Activated naive CD4-positive, alpha-beta T cell treated with anti-CD3 and anti-CD28 coated beads for 36 hours (primary cell): ENCODE data around the gene ZNF626. TPM values are rescaled to one million over a fixed set of nuclear protein-coding genes. Genes with fewer than 3 reads are reported as not detected.
"Not testable (repeated sequence)": the region's sequence is repeated elsewhere in the genome, so short reads cannot be mapped to it uniquely, and the experiment has no call there.

Experiments
- CTCF ChIA-PET: fragments of 350-600 bp; sonication (Branson Sonifier 250); formaldehyde crosslinking; loops from one replicate; lab custom pipeline; 2021; ENCODE audit warnings: antibody characterized with exemption; lab: Charles Lee
- DNase-seq: peaks from one replicate; pipeline ENCODE4 v3.0.0-alpha.2; 2020
- H3K27ac Mint-ChIP-seq: one replicate; pipeline ENCODE4 v1.8.0; 2021; ENCODE audit warnings: mild to moderate bottlenecking, mixed read lengths
- H3K27me3 Mint-ChIP-seq: one replicate; pipeline ENCODE4 v1.8.0; 2021; ENCODE audit warnings: low read depth, mixed read lengths
- H3K36me3 Mint-ChIP-seq: one replicate; pipeline ENCODE4 v1.8.0; 2021; ENCODE audit warnings: low read depth, mixed read lengths
- H3K4me1 Mint-ChIP-seq: one replicate; pipeline ENCODE4 v1.8.0; 2021; ENCODE audit warnings: low read depth, mixed read lengths
- H3K4me3 Mint-ChIP-seq: one replicate; pipeline ENCODE4 v1.8.0; 2021; ENCODE audit warnings: mild to moderate bottlenecking, moderate library complexity, mixed read lengths
- H3K9me3 Mint-ChIP-seq: one replicate; pipeline ENCODE4 v1.8.0; 2021; ENCODE audit warnings: mixed read lengths
- intact Hi-C: fragments of 100-400 bp; cut with micrococcal nuclease; formaldehyde crosslinking; loops from one replicate; pipeline ENCODE4 v1.15.1; 2023
- total RNA-seq, 2 experiments: library from RNA; stranded (reverse); gene quantifications; one replicate each; pipeline ENCODE4 v1.2.3, GENCODE V29; 2021

The ZNF626 gene
- 1 to 10 TPM; 8.2 to 9.8 TPM for total RNA-seq

DNA sequence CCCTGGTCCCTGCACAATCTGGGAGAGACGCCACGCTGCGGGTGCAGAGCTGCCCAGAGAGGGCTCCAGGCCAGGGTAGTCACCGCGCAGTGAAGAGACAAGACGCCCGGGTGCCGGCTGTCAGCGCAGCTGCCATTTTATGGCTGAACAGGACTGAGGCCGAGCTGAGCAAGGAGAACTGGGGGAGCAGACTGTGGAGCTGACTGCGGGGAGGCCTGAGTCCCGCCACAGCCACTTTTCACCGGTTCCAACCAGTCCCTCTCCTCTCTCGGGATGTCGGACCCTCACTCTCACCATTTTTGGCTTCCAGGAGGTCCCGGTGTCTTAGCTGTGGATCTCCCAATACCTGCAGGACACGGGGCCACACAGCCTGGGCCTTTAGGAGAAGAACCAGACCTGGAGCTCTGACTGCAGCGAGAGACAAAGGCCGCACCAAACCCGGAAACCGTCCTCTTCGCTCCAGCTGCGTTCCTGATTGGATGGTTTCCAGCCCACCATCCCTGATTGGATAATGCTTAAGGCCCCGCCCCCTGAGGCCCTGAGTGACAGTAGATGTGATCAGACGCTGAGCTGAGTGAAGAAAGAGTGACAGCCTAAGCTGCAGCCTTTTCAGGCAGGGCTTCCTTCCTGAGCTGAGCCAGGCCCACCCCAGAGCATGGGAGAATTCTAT is at the start of gene ZNF626:
Gene ZNF626, minus strand, starts transcription at position 422 of the 670 bp plus-strand sequence. Its CDS starts 125 bp downstream, at position 297.
- H3K4me1 Mint-ChIP-seq, result peaks cover 20% of the 10 kb centered on the region
- peaks cover 63% of the 10 kb centered on the region for H3K36me3 Mint-ChIP-seq
- peaks cover 32% of the 10 kb centered on the region for H3K9me3 Mint-ChIP-seq
- H3K27me3 Mint-ChIP-seq, result no peaks in the 10 kb centered on the region
- CTCF ChIA-PET, result interaction anchor here (1.4 kb wide), 1 partner anchor 96 kb away, joined by 3 read pairs; the partner anchor contains the start of gene ZNF737
- intact Hi-C loops, result loop anchor here (1.0 to 5.0 kb wide), 7 partner anchors 96 to 1176 kb away; partner anchors contain the start of genes ZNF100, ZNF43, ZNF430 and ZNF66
- peak within 1 kb of the TSS; percentile 91 for H3K27ac Mint-ChIP-seq
- peak; percentile 97 for DNase-seq
- peak within 1 kb of the TSS; percentile 93 for H3K4me3 Mint-ChIP-seq

- Mint-ChIP-seq H3K9me3 (no peaks in the 10 kb centered on the region), H3K4me3 (no peak overlapping the region), H3K36me3 (peaks cover 6% of the 10 kb centered on the region), H3K27ac (no peak overlapping the region), H3K27me3 (no peaks in the 10 kb centered on the region), H3K4me1 (peaks cover 3% of the 10 kb centered on the region)
- CTCF ChIA-PET, result interaction anchor here (0.5 kb wide), 1 partner anchor 13 kb away, joined by 3 read pairs; no protein-coding TSS in a partner anchor
- DNase-seq, result no peak
- intact Hi-C loops, result no loop called here
These were observed 7.9 kb upstream of the ZNF626 start for GRCh38 chr19:20669263-20669662.

DNA sequence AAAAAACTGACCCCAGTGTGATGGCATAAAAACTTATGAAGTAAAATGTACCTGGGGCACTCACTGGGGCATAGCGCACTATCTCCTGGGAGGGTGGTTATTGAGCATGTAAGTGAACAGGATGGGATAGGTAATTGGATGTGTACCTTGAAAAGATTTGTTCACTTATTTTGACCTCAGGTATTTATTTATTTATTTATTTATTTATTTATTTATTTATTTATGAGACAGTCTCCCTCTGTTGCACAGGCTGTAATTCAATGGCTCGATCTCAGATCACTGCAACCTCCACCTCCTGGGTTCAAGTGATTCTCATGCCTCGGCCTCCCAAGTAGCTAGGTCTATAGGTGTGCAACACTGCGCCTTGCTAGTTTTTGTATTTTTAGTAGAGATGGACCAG is 5.9 kb upstream of the ZNF626 start:
- CTCF ChIA-PET, result interaction anchor here (0.7 kb wide), 1 partner anchor 110 kb away, joined by 6 read pairs; no protein-coding TSS in a partner anchor
- H3K4me1 Mint-ChIP-seq, result peaks cover 10% of the 10 kb centered on the region
- intact Hi-C loops, result no loop called here
- DNase-seq, result no peak
- no peak overlapping the region for H3K27ac Mint-ChIP-seq
- H3K27me3 Mint-ChIP-seq, result no peaks in the 10 kb centered on the region
- H3K4me3 Mint-ChIP-seq, result no peak overlapping the region
- peaks cover 13% of the 10 kb centered on the region for H3K36me3 Mint-ChIP-seq
- H3K9me3 Mint-ChIP-seq, result peaks cover 11% of the 10 kb centered on the region

DNA sequence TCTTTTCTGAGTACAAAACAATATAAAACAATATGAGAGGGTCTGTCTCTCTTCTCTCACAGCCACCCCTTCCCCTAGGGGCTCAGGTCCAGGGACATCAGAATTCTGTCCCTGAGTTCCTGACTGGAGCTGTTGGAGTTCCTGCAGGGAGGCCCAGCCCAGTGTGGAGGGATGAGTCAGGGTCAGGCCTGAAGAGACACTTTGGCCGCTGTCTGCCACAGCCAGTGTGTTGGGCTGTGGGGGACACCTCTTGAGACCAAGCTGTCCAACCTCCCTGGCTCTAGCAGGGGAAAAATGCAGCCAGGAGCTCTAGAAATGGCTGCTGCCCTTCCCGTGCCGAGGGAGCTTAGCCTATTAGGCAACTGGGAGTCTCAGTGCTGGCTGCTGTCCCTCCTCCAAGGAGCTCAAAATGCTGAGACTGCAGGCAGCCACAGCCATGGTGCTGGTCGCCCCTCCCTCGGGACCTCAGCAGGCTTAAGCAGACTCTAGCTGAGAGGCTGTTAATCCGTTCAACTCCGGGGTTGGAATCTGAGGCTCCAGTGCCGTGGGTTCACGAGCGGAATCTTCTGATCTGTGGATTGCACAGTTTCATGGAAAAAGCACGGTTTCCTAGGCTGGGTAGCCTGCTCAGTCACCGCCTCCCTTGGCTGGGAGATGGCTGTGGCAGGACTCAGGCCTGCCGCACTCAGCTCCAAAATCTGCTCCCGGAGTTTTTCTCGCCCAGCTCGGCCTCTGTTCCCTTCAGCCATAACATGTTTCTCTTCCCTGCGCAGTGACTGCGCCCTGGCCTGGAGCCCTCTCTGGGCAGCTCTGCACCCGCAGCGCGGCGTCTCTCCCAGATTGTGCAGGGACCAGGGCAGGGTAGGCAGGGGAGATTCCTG is 3.8 kb upstream of the ZNF626 start:
- intact Hi-C loops, result loop anchor here (5.0 kb wide), 3 partner anchors 357 to 1172 kb away; partner anchors contain the start of genes ZNF100, ZNF43 and ZNF430
- Mint-ChIP-seq H3K27me3 (no peaks in the 10 kb centered on the region), H3K4me1 (peaks cover 15% of the 10 kb centered on the region), H3K9me3 (peaks cover 12% of the 10 kb centered on the region), H3K4me3 (no peak overlapping the region), H3K27ac (no peak overlapping the region), H3K36me3 (peaks cover 27% of the 10 kb centered on the region)
- no peak for DNase-seq
- CTCF ChIA-PET, result no interaction called here

- CTCF ChIA-PET, H3K27me3 Mint-ChIP-seq, H3K27ac Mint-ChIP-seq, DNase-seq: not testable (repeated sequence)
- peaks cover 12% of the 10 kb centered on the region for H3K9me3 Mint-ChIP-seq
- H3K4me3 Mint-ChIP-seq, result peak overlapping the region; percentile 59
- H3K36me3 Mint-ChIP-seq, result peaks cover 31% of the 10 kb centered on the region
- H3K4me1 Mint-ChIP-seq, result peaks cover 17% of the 10 kb centered on the region
- intact Hi-C loops, result loop anchor here (5.0 kb wide), 3 partner anchors 358 to 1173 kb away; partner anchors contain the start of genes ZNF100, ZNF43 and ZNF430
These were observed 3.1 kb upstream of the ZNF626 start for GRCh38 chr19:20664475-20664874.

DNA sequence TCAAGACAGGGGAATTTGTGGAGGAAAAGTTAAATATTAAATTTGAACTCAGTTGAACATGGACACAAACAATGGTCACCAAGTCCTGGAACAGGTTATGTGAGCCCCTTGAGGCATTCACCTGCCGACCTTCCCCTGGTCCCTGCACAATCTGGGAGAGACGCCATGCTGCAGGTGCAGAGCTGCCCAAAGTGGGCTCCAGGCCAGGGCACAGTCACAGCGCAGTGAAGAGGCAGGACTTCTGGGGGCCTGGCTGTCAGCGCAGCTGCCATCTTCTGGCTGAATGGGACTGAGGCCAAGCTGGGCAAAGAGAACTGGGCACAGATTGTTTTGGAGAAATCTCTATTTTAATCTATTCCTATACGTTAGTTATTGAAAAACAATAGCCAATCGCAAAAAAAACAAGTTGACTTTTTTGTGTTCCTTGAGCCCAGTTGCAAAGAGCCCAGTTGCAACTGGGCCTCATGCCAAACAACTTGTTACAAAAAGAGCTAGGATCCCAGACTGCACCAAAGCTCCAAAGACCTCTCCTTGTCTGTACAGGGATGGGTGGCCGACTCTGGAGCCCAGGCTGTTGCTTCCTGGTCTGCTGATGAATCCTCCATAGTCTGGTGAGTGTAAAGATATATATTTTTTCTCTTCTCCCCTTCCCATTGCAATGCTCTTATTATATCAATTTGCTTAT is 1.2 kb upstream of the ZNF626 start:
- Mint-ChIP-seq H3K4me1 (peaks cover 20% of the 10 kb centered on the region), H3K9me3 (peaks cover 26% of the 10 kb centered on the region), H3K27me3 (no peaks in the 10 kb centered on the region), H3K27ac (no peak overlapping the region), H3K36me3 (peaks cover 50% of the 10 kb centered on the region), H3K4me3 (no peak overlapping the region)
- CTCF ChIA-PET, result no interaction called here
- DNase-seq, result no peak
- intact Hi-C loops, result loop anchor here (5.0 kb wide), 3 partner anchors 360 to 1175 kb away; partner anchors contain the start of genes ZNF100, ZNF43 and ZNF430

DNA sequence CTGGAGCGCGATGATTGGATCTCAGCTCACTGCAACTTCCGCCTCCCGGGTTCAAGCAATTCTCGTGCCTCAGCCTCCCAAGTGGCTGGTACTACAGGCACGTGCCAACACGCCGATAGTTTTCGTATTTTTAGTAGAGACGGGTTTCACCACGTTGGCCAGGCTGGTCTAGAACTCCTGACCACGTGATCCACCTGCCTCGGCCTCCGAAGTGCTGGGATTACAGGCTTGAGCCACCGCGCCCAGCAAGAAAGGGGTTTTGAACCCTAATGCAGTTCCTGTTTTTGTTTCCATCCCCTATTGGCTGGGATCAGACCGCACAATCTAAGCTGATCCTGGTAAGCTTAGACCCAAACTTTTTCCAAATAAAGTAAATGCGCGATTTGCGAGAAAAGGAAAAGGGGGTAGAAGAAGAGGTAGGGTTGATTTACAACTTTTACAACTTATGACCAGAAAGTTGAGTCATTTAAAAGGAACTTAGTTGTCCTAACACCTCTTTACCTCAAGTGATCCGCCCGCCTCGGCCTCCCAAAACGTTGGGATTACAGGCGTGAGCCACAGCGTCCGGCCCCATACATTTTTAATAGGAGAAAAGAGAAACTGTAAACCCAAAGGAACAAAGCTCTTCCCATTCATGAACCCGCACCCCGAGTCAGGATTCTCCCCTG is 764 bp downstream of the ZNF626 start:
- Mint-ChIP-seq H3K36me3 (peaks cover 70% of the 10 kb centered on the region), H3K27me3 (no peaks in the 10 kb centered on the region), H3K4me3 (peak overlapping the region; percentile 93), H3K27ac (peak overlapping the region; percentile 91), H3K4me1 (peaks cover 20% of the 10 kb centered on the region), H3K9me3 (peaks cover 37% of the 10 kb centered on the region)
- CTCF ChIA-PET, result interaction anchor here (1.4 kb wide), 1 partner anchor 95 kb away, joined by 3 read pairs; the partner anchor contains the start of gene ZNF737
- intact Hi-C loops, result loop anchor here (1.0 to 5.0 kb wide), 7 partner anchors 95 to 1177 kb away; partner anchors contain the start of genes ZNF100, ZNF43, ZNF430 and ZNF66
- no peak for DNase-seq

GRCh38 chr19:20640545-20640944 is 20.8 kb downstream of the ZNF626 start:
- CTCF ChIA-PET, result no interaction called here
- peaks cover 33% of the 10 kb centered on the region for H3K9me3 Mint-ChIP-seq

GRCh38 chr19:20640023-20640422 is 21.3 kb downstream of the ZNF626 start:
- intact Hi-C loops, result no loop called here
- Mint-ChIP-seq H3K27me3 (no peaks in the 10 kb centered on the region), H3K4me3 (no peak overlapping the region), H3K9me3 (peaks cover 28% of the 10 kb centered on the region), H3K4me1 (no peaks in the 10 kb centered on the region), H3K27ac (no peak overlapping the region), H3K36me3 (peaks cover 64% of the 10 kb centered on the region)
- no peak for DNase-seq
- CTCF ChIA-PET, result no interaction called here

More at GRCh38 chr19:20640545-20640944, 20.8 kb downstream of the ZNF626 start:
- Mint-ChIP-seq H3K27me3 (no peaks in the 10 kb centered on the region), H3K27ac (no peak overlapping the region), H3K36me3 (peaks cover 65% of the 10 kb centered on the region), H3K4me1 (no peaks in the 10 kb centered on the region), H3K4me3 (no peak overlapping the region)
- no peak for DNase-seq
- intact Hi-C loops, result no loop called here

DNA sequence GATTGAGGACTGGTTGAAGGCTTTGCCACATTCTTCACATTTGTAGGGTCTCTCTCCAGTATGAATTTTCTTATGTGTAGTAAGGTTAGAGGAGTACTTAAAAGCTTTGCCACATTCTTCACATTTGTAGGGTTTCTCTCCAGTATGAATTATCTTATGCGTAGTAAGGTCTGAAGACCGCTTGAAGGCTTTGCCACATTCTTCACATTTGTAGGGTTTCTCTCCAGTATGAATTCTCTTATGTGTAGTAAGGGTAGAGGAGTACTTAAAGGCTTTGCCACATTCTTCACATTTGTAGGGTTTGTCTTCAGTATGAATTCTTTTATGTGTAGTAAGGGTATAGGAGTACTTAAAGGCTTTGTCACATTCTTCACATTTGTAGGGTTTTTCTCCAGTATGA is 36.8 kb downstream of the ZNF626 start:
- intact Hi-C loops, DNase-seq, H3K27ac Mint-ChIP-seq, CTCF ChIA-PET, H3K4me1 Mint-ChIP-seq, H3K27me3 Mint-ChIP-seq, H3K4me3 Mint-ChIP-seq: not testable (repeated sequence)
- Mint-ChIP-seq H3K9me3 (peaks cover 42% of the 10 kb centered on the region), H3K36me3 (peaks cover 19% of the 10 kb centered on the region)

- Mint-ChIP-seq H3K27ac (no peak overlapping the region), H3K9me3 (peaks cover 37% of the 10 kb centered on the region), H3K4me1 (peaks cover 7% of the 10 kb centered on the region), H3K4me3 (no peak overlapping the region), H3K36me3 (peaks cover 9% of the 10 kb centered on the region), H3K27me3 (no peaks in the 10 kb centered on the region)
- CTCF ChIA-PET, result no interaction called here
- intact Hi-C loops, result no loop called here
- DNase-seq, result no peak
These were observed 45.3 kb downstream of the ZNF626 start for GRCh38 chr19:20616071-20616470.
